ENCODE results near the gene SNTG2. TPM values are rescaled to one million over a fixed set of nuclear protein-coding genes. Genes with fewer than 3 reads are reported as not detected.

SNTG2 gene
- total RNA-seq, 3 donors from 2014 or later (not counting 1 experiment from before 2014, with no cell fraction given): not detected

DNA sequence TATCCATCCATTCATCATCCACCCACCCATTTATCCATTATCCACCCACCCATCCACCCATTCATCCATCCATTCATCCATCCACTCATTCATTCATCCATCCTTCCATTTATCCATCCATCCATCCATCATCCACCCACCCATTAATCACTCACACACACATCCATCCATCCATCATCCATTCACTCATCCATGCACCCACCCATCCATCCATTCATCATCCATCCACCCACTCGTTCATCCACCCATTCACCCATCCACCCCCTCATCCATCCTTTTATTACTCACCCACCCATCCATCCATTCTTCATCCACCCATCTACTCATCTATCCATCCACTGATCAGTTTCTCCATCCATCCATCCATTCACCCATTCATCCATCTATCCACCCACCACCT is 454.5 kb downstream of the SNTG2 start:
- Histone ChIP-seq H3K4me1 (ENCODE audit: control insufficient read depth, insufficient read depth, low read length) (no peaks in the 10 kb centered on the region), H3K9me3 (ENCODE audit: control insufficient read depth, insufficient read depth, low read length) (no peaks in the 10 kb centered on the region), H3K36me3 (ENCODE audit: control insufficient read depth, insufficient read depth, low read length) (no peaks in the 10 kb centered on the region), H3K4me3 (ENCODE audit: low read length) (no peak overlapping the region), H3K27me3 (ENCODE audit: control insufficient read depth, insufficient read depth, low read length) (no peaks in the 10 kb centered on the region), H3K27ac (ENCODE audit: low read length) (no peak overlapping the region)
- no peaks in the 10 kb centered on the region for H3K4me1 Mint-ChIP-seq
- WGBS (ENCODE audit: insufficient coverage): 91% methylated on average over 1 of the region's 1 CpG
- TF ChIP-seq, protein P1, sequence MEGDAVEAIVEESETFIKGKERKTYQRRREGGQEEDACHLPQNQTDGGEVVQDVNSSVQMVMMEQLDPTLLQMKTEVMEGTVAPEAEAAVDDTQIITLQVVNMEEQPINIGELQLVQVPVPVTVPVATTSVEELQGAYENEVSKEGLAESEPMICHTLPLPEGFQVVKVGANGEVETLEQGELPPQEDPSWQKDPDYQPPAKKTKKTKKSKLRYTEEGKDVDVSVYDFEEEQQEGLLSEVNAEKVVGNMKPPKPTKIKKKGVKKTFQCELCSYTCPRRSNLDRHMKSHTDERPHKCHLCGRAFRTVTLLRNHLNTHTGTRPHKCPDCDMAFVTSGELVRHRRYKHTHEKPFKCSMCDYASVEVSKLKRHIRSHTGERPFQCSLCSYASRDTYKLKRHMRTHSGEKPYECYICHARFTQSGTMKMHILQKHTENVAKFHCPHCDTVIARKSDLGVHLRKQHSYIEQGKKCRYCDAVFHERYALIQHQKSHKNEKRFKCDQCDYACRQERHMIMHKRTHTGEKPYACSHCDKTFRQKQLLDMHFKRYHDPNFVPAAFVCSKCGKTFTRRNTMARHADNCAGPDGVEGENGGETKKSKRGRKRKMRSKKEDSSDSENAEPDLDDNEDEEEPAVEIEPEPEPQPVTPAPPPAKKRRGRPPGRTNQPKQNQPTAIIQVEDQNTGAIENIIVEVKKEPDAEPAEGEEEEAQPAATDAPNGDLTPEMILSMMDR (IDR thresholded peaks at IDR 0.05): no peak
- DNase-seq (no peak), ATAC-seq (no peak)
- peaks cover 0 to 4% of the 10 kb centered on the region in 2 donors for H3K9me3 Mint-ChIP-seq
- no peak overlapping the region for H3K4me3 Mint-ChIP-seq
- intact Hi-C loops (cut with micrococcal nuclease): no loop called here
- H3K36me3 Mint-ChIP-seq: no peaks in the 10 kb centered on the region
- no peaks in the 10 kb centered on the region for H3K27me3 Mint-ChIP-seq (ENCODE audit: low read depth in 2 of 2)
- H3K27ac Mint-ChIP-seq: no peak overlapping the region

- WGBS (ENCODE audit: insufficient coverage): 100% methylated on average over 1 of the region's 3 CpGs
- Mint-ChIP-seq H3K4me1 (no peaks in the 10 kb centered on the region), H3K36me3 (no peaks in the 10 kb centered on the region), H3K4me3 (no peak overlapping the region), H3K9me3 (peaks cover 0 to 4% of the 10 kb centered on the region in 2 donors), H3K27me3 (ENCODE audit: low read depth in 2 of 2) (peaks cover 0 to 6% of the 10 kb centered on the region in 2 donors), H3K27ac (no peak overlapping the region)
- H3K27me3 ChIP-seq (ENCODE audit: control insufficient read depth, insufficient read depth, low read length): no peaks in the 10 kb centered on the region
- H3K9me3 ChIP-seq (ENCODE audit: control insufficient read depth, insufficient read depth, low read length): no peaks in the 10 kb centered on the region
- intact Hi-C loops (cut with micrococcal nuclease): no loop called here
- no peak overlapping the region for H3K4me3 ChIP-seq (ENCODE audit: low read length)
- TF ChIP-seq, protein P1 (IDR thresholded peaks at IDR 0.05): no peak
- no peak for ATAC-seq
- no peaks in the 10 kb centered on the region for H3K36me3 ChIP-seq (ENCODE audit: control insufficient read depth, insufficient read depth, low read length)
- no peaks in the 10 kb centered on the region for H3K4me1 ChIP-seq (ENCODE audit: control insufficient read depth, insufficient read depth, low read length)
- no peak overlapping the region for H3K27ac ChIP-seq (ENCODE audit: low read length)
- no peak for DNase-seq
These were observed 455.3 kb downstream of the SNTG2 start for GRCh38 chr2:1405967-1406366.

GRCh38 chr2:1406434-1406833 is 455.8 kb downstream of the SNTG2 start:
- Mint-ChIP-seq H3K27me3 (ENCODE audit: low read depth in 2 of 2) (peaks cover 0 to 10% of the 10 kb centered on the region in 2 donors), H3K27ac (no peak overlapping the region), H3K4me3 (no peak overlapping the region), H3K9me3 (peaks cover 0 to 4% of the 10 kb centered on the region in 2 donors), H3K36me3 (no peaks in the 10 kb centered on the region), H3K4me1 (no peaks in the 10 kb centered on the region)
- Histone ChIP-seq H3K4me3 (ENCODE audit: low read length) (no peak overlapping the region), H3K27ac (ENCODE audit: low read length) (no peak overlapping the region), H3K9me3 (ENCODE audit: control insufficient read depth, insufficient read depth, low read length) (no peaks in the 10 kb centered on the region), H3K36me3 (ENCODE audit: control insufficient read depth, insufficient read depth, low read length) (no peaks in the 10 kb centered on the region), H3K4me1 (ENCODE audit: control insufficient read depth, insufficient read depth, low read length) (no peaks in the 10 kb centered on the region), H3K27me3 (ENCODE audit: control insufficient read depth, insufficient read depth, low read length) (no peaks in the 10 kb centered on the region)
- WGBS (ENCODE audit: insufficient coverage): 82% methylated on average over 2 of the region's 2 CpGs
- DNase-seq (no peak), ATAC-seq (no peak)
- TF ChIP-seq, protein P1 (IDR thresholded peaks at IDR 0.05): no peak
- intact Hi-C loops (cut with micrococcal nuclease): no loop called here

DNA sequence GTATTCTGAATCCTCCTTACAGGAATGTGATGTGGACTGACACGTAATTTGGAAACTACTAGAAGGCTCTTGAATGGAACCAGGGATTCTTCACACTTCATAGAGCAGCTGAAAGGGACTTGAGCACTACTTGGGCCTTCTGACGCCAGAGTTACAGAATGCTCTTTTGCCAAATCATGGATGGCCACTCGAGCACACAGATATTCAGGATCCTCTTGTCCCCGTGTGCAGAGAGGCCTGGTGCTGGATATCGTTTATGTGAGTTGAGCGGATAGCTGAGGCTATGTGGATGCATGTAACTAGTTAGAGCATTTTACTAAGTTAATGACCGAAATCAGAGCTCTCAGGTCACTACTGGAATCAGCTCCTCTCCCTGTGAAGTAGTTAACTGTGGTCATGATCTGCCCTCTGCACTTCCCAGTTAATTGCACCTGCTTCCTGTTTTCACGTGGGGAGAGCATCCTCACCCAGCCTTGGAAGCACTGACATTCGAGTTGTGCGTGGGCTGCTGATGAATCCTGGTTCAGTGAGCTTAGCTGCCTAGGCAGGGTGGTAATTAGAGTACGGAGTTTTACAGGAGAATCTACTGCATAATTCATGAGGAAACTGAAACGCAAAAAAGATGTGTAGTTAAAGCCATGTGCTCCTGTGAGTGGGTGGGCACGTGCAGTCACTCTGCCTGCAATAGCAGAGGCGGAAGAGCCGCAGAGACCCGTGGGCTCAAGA is 457.5 kb downstream of the SNTG2 start:
- Mint-ChIP-seq H3K27ac (no peak overlapping the region), H3K4me1 (no peaks in the 10 kb centered on the region), H3K9me3 (peaks cover 0 to 4% of the 10 kb centered on the region in 2 donors), H3K4me3 (no peak overlapping the region), H3K27me3 (ENCODE audit: low read depth in 2 of 2) (peaks cover 0 to 11% of the 10 kb centered on the region in 2 donors), H3K36me3 (no peaks in the 10 kb centered on the region)
- TF ChIP-seq, protein P1 (IDR thresholded peaks at IDR 0.05): no peak
- intact Hi-C loops (cut with micrococcal nuclease): no loop called here
- WGBS (ENCODE audit: insufficient coverage): 74% methylated on average over 16 of the region's 16 CpGs
- H3K4me3 ChIP-seq (ENCODE audit: low read length): no peak overlapping the region
- H3K27ac ChIP-seq (ENCODE audit: low read length): no peak overlapping the region
- DNase-seq (no peak), ATAC-seq (no peak)
- H3K4me1 ChIP-seq (ENCODE audit: control insufficient read depth, insufficient read depth, low read length): no peaks in the 10 kb centered on the region
- H3K9me3 ChIP-seq (ENCODE audit: control insufficient read depth, insufficient read depth, low read length): no peaks in the 10 kb centered on the region
- no peaks in the 10 kb centered on the region for H3K27me3 ChIP-seq (ENCODE audit: control insufficient read depth, insufficient read depth, low read length)
- no peaks in the 10 kb centered on the region for H3K36me3 ChIP-seq (ENCODE audit: control insufficient read depth, insufficient read depth, low read length)

All from natural killer cell (primary cell).